Measurements from ENCODE around the gene MRPS5. TPM values are rescaled to one million over a fixed set of nuclear protein-coding genes. Genes with fewer than 3 reads are reported as not detected.

Gene MRPS5
- total RNA-seq, 3 donors from 2014 or later, result 37.4 to 54.4 (median 43.8) TPM

- H3K36me3 ChIP-seq, result no peaks in the 10 kb centered on the region
- intact Hi-C loops (cut with DNase I; ENCODE audit: low total_unique reads), result no loop called here
- H3K4me3 ChIP-seq, result no peak overlapping the region
- peaks cover 0 to 4% of the 10 kb centered on the region in 2 donors for H3K4me1 ChIP-seq
- no peaks in the 10 kb centered on the region for H3K27me3 ChIP-seq
- H3K9me3 ChIP-seq, result no peaks in the 10 kb centered on the region
- DNase-seq (ENCODE audit: low spot score in 2 of 2), result no peak
- no peak overlapping the region for H3K27ac ChIP-seq
- no peak for TF ChIP-seq CTCF (IDR thresholded peaks at IDR 0.05)
- TF ChIP-seq POLR2AphosphoS5 (IDR thresholded peaks at IDR 0.05), result no peak
- TF ChIP-seq POLR2A (IDR thresholded peaks at IDR 0.05), result no peak
These were observed 78.9 kb downstream of the MRPS5 start for GRCh38 chr2:95042472-95043271.

- peaks cover 0 to 4% of the 10 kb centered on the region in 2 donors for H3K4me1 ChIP-seq
- no peak for DNase-seq (ENCODE audit: low spot score in 2 of 2)
- H3K9me3 ChIP-seq, result no peaks in the 10 kb centered on the region
- no peaks in the 10 kb centered on the region for H3K36me3 ChIP-seq
- H3K27me3 ChIP-seq, result no peaks in the 10 kb centered on the region
- no peak overlapping the region for H3K27ac ChIP-seq
- TF ChIP-seq POLR2AphosphoS5 (IDR thresholded peaks at IDR 0.05), result no peak
- TF ChIP-seq CTCF (IDR thresholded peaks at IDR 0.05), result no peak
- no peak for TF ChIP-seq POLR2A (IDR thresholded peaks at IDR 0.05)
- intact Hi-C loops (cut with DNase I; ENCODE audit: low total_unique reads), result no loop called here
- no peak overlapping the region for H3K4me3 ChIP-seq
These were observed 79.7 kb downstream of the MRPS5 start for GRCh38 chr2:95041824-95042442.

- DNase-seq (ENCODE audit: low spot score in 2 of 2), result no peak
- H3K9me3 ChIP-seq, result no peaks in the 10 kb centered on the region
- intact Hi-C loops (cut with DNase I; ENCODE audit: low total_unique reads), result no loop called here
- peaks cover 0 to 4% of the 10 kb centered on the region in 2 donors for H3K4me1 ChIP-seq
- no peaks in the 10 kb centered on the region for H3K27me3 ChIP-seq
- no peaks in the 10 kb centered on the region for H3K36me3 ChIP-seq
- H3K4me3 ChIP-seq, result no peak overlapping the region
- H3K27ac ChIP-seq, result no peak overlapping the region
- TF ChIP-seq CTCF (IDR thresholded peaks at IDR 0.05) (no peak), POLR2A (IDR thresholded peaks at IDR 0.05) (no peak), POLR2AphosphoS5 (IDR thresholded peaks at IDR 0.05) (no peak)
These were observed 80.4 kb downstream of the MRPS5 start for GRCh38 chr2:95041060-95041823.

GRCh38 chr2:95040426-95040825, 81.2 kb downstream of the MRPS5 start:
- H3K4me3 ChIP-seq, result no peak overlapping the region
- DNase-seq (ENCODE audit: low spot score in 2 of 2), result no peak
- no peaks in the 10 kb centered on the region for H3K36me3 ChIP-seq
- H3K4me1 ChIP-seq, result peaks cover 0 to 4% of the 10 kb centered on the region in 2 donors
- TF ChIP-seq POLR2A (IDR thresholded peaks at IDR 0.05) (no peak), POLR2AphosphoS5 (IDR thresholded peaks at IDR 0.05) (no peak), CTCF (IDR thresholded peaks at IDR 0.05) (no peak)
- no peaks in the 10 kb centered on the region for H3K9me3 ChIP-seq
- no peak overlapping the region for H3K27ac ChIP-seq
- H3K27me3 ChIP-seq, result no peaks in the 10 kb centered on the region
- intact Hi-C loops (cut with DNase I; ENCODE audit: low total_unique reads), result no loop called here

All from breast epithelium (tissue), 4 donors.